Esophagus muscularis mucosa (tissue), 4 donors: ENCODE results near the gene PKHD1. TPM values are rescaled to one million over a fixed set of nuclear protein-coding genes. Genes with fewer than 3 reads are reported as not detected.
A peak's percentile ranks its signal among the peaks of the same experiment; 100 is the strongest.

Source experiments
- DNase-seq: peaks from one replicate; pipeline ENCODE4 v3.0.0-alpha.2; 2017; ENCODE audit errors: extremely low spot score
- H3K27ac ChIP-seq, 4 donors: fragments of 200-600 bp; sonication (generic); replicated peaks in 1 of 4; 1 replicate in 3 of 4; 2 replicates in 1 of 4; pipeline ENCODE4 v1.5.1; 2016 to 2019; ENCODE audit warnings: mild to moderate bottlenecking in 1 of 4
- H3K27me3 ChIP-seq, 4 donors: fragments of 200-600 bp; sonication (generic); one replicate each; pipeline versions ENCODE4 v1.5.1 to v1.6.0; 2016 to 2019
- H3K36me3 ChIP-seq, 4 donors: fragments of 200-600 bp; sonication (generic); one replicate each; pipeline ENCODE4 v1.5.1; 2016 to 2019
- H3K4me1 ChIP-seq, 4 donors: fragments of 200-600 bp; sonication (generic); one replicate each; pipeline ENCODE4 v1.5.1; 2016 to 2019
- H3K4me3 ChIP-seq, 4 donors: fragments of 200-600 bp; sonication (generic); 1 replicate in 2 of 4; 2 replicates in 2 of 4; pipeline ENCODE4 v1.5.1; 2016 to 2019; ENCODE audit warnings: mild to moderate bottlenecking in 4 of 4, moderate library complexity in 1 of 4
- H3K9me3 ChIP-seq, 4 donors: fragments of 200-600 bp; sonication (generic); 1 replicate in 3 of 4; 2 replicates in 1 of 4; pipeline ENCODE4 v1.5.1; 2016 to 2019
- EP300 ChIP-seq: sonication (generic); formaldehyde crosslinking; IDR thresholded peaks from one replicate; pipeline ENCODE4 v1.6.1; 2017; ENCODE audit warnings: antibody characterized with exemption
- POLR2A ChIP-seq: fragments of 450-650 bp; IDR thresholded peaks from one replicate; pipeline ENCODE4 v1.6.1; 2017; ENCODE audit warnings: antibody characterized with exemption, moderate library complexity, mild to moderate bottlenecking, low read depth
- POLR2AphosphoS5 ChIP-seq, 2 donors: sonication (generic); formaldehyde crosslinking; IDR thresholded peaks; one replicate each; pipeline ENCODE4 v1.6.1; 2017; ENCODE audit warnings: antibody characterized with exemption in 2 of 2
- WGBS: methylation state at CpG from one replicate; pipeline ENCODE4 v1.1.5; 2018; 5-methylcytosine and 5-hydroxymethylcytosine counted together
- intact Hi-C: fragments of 100-400 bp; cut with DNase I; formaldehyde crosslinking; loops from one replicate; pipeline ENCODE4 v1.15.1; 2023
- total RNA-seq, 4 donors: library from RNA; depleted of rRNA; stranded (reverse); fragments of >200 nt; gene quantifications; one replicate each; pipeline versions ENCODE4 v1.1.0 to v1.2.1, GENCODE V29; 2016
- TF ChIP-seq, protein P1 (sequence below), 3 experiments: fragments of 200-600 bp in 2 of 3; fragments of 450-650 bp in 1 of 3; sonication (generic) in 2 of 3; IDR thresholded peaks; one replicate each; pipeline ENCODE4 v1.5.1; 2017 to 2019; ENCODE audit warnings: antibody characterized with exemption in 3 of 3, mild to moderate bottlenecking in 2 of 3, moderate library complexity in 1 of 3

PKHD1 gene
- under 1 TPM in 1 of 4 donors, not detected in 3; under 0.01 TPM for total RNA-seq

DNA sequence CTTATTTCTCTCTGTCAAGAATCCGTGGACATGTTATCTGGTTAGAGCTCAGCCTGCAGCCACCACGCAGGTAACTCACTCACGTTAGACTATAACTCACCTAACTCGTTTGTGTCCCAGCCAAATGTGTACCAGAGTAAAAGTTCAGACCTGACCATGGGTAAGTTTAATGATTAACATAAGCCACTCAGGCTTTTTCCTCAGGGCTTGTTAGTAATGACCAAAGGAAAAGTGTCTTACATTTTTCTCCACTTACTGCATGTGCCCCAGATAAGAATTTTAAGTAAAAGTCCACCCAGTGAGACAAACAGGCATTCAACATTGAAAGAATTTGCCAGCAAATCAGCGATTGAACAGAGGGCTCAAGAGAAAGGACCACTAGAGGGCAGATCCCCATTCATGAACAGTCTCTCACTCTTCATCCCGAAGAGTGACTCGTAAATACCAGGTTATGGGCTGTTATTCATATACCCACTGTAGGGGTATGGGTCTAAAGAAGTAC lies at the start of gene PKHD1:
TSS of gene PKHD1 (minus strand) at position 116 of the 502 bp plus-strand sequence. CDS start 2,680 bp downstream, outside the sequence.
- intact Hi-C loops, result no loop called here

GRCh38 chr6:52136934-52137467 lies 49.6 kb upstream of the PKHD1 start:
- Histone ChIP-seq H3K4me3 (no peak overlapping the region), H3K36me3 (no peaks in the 10 kb centered on the region), H3K27ac (no peak overlapping the region), H3K9me3 (no peaks in the 10 kb centered on the region), H3K4me1 (peaks cover 0 to 22% (median 16%) of the 10 kb centered on the region in 4 donors), H3K27me3 (no peaks in the 10 kb centered on the region)
- intact Hi-C loops, result no loop called here
- TF ChIP-seq, protein P1, sequence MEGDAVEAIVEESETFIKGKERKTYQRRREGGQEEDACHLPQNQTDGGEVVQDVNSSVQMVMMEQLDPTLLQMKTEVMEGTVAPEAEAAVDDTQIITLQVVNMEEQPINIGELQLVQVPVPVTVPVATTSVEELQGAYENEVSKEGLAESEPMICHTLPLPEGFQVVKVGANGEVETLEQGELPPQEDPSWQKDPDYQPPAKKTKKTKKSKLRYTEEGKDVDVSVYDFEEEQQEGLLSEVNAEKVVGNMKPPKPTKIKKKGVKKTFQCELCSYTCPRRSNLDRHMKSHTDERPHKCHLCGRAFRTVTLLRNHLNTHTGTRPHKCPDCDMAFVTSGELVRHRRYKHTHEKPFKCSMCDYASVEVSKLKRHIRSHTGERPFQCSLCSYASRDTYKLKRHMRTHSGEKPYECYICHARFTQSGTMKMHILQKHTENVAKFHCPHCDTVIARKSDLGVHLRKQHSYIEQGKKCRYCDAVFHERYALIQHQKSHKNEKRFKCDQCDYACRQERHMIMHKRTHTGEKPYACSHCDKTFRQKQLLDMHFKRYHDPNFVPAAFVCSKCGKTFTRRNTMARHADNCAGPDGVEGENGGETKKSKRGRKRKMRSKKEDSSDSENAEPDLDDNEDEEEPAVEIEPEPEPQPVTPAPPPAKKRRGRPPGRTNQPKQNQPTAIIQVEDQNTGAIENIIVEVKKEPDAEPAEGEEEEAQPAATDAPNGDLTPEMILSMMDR (IDR thresholded peaks at IDR 0.05), result no peak
- TF ChIP-seq EP300, result no peak
- TF ChIP-seq POLR2AphosphoS5 (IDR thresholded peaks at IDR 0.05), result no peak
- TF ChIP-seq POLR2A, result no peak
- 78% methylated on average over 12 of the region's 12 CpGs for WGBS
- DNase-seq, result peak; percentile 89

More for the DNA sequence above, at the start of gene PKHD1:
- Histone ChIP-seq H3K27me3 (no peaks in the 10 kb centered on the region), H3K9me3 (no peaks in the 10 kb centered on the region), H3K4me1 (no peaks in the 10 kb centered on the region), H3K27ac (no peak within 1 kb of the TSS), H3K36me3 (no peaks in the 10 kb centered on the region), H3K4me3 (no peak within 1 kb of the TSS)
- WGBS, result 64% methylated on average over 7 of the region's 7 CpGs
- TF ChIP-seq EP300, result no peak
- TF ChIP-seq POLR2AphosphoS5 (IDR thresholded peaks at IDR 0.05), result no peak
- TF ChIP-seq, protein P1 (IDR thresholded peaks at IDR 0.05), result peak in 1 of 3 experiments; percentile 8
- no peak for TF ChIP-seq POLR2A
- DNase-seq, result no peak

GRCh38 chr6:52136055-52136454 lies 48.6 kb upstream of the PKHD1 start:
- TF ChIP-seq EP300 (no peak), POLR2AphosphoS5 (IDR thresholded peaks at IDR 0.05) (no peak), POLR2A (no peak)
- TF ChIP-seq, protein P1 (IDR thresholded peaks at IDR 0.05), result no peak
- 86% methylated on average over 4 of the region's 4 CpGs for WGBS
- Histone ChIP-seq H3K4me3 (no peak overlapping the region), H3K4me1 (peaks cover 0 to 23% (median 16%) of the 10 kb centered on the region in 4 donors), H3K27me3 (no peaks in the 10 kb centered on the region), H3K36me3 (no peaks in the 10 kb centered on the region), H3K9me3 (no peaks in the 10 kb centered on the region), H3K27ac (no peak overlapping the region)
- DNase-seq, result peak; percentile 45
- intact Hi-C loops, result no loop called here

GRCh38 chr6:52135217-52135616 lies 47.8 kb upstream of the PKHD1 start:
- 91% methylated on average over 4 of the region's 4 CpGs for WGBS
- Histone ChIP-seq H3K27me3 (no peaks in the 10 kb centered on the region), H3K4me3 (no peak overlapping the region), H3K27ac (no peak overlapping the region), H3K9me3 (no peaks in the 10 kb centered on the region), H3K4me1 (peaks cover 0 to 18% (median 14%) of the 10 kb centered on the region in 4 donors), H3K36me3 (no peaks in the 10 kb centered on the region)
- TF ChIP-seq POLR2AphosphoS5 (IDR thresholded peaks at IDR 0.05) (no peak), EP300 (no peak)
- intact Hi-C loops, result no loop called here
- peak; percentile 45 for DNase-seq

DNA sequence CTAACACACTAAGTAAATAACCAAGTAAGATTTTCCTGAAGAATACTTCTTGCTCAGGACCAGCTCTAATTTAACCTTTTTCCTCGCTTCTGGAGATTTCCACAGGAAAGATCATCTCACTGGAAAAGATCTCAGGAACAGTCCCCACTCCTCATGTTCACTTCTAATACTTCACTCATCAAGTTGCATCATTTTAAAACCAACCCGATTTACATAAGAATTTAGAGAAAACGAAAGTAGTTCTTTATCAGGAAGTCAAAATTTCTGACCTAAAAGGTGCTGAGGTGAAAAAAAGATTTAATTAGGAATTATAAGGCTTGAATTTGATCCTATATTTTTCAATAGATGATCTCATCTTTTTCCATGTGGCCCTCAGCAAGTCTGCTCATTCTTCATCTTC lies 46.6 kb upstream of the PKHD1 start:
- Histone ChIP-seq H3K9me3 (no peaks in the 10 kb centered on the region), H3K27me3 (no peaks in the 10 kb centered on the region), H3K4me3 (no peak overlapping the region), H3K27ac (no peak overlapping the region), H3K4me1 (peaks cover 0 to 7% (median 2%) of the 10 kb centered on the region in 4 donors), H3K36me3 (no peaks in the 10 kb centered on the region)
- no peak for DNase-seq
- WGBS, result 86% methylated on average over 3 of the region's 3 CpGs
- intact Hi-C loops, result no loop called here
- TF ChIP-seq, protein P1 (IDR thresholded peaks at IDR 0.05), result no peak
- TF ChIP-seq POLR2AphosphoS5 (IDR thresholded peaks at IDR 0.05) (no peak), EP300 (no peak), POLR2A (no peak)
